Caki2 (cell line): ENCODE data around the gene SPATA33. TPM values are rescaled to one million over a fixed set of nuclear protein-coding genes. Genes with fewer than 3 reads are reported as not detected.
"Not testable (repeated sequence)": the region's sequence is repeated elsewhere in the genome, so short reads cannot be mapped to it uniquely, and the experiment has no call there.

ENCODE experiments used
- DNase-seq: peaks from one replicate; pipeline ENCODE4 v3.0.0-alpha.2; 2015; ENCODE audit warnings: low read depth
- in situ Hi-C: cut with HindIII; loops from 2 replicates; pipeline ENCODE4 v1.10.0; 2016; ENCODE audit warnings: low sequenced_read_pairs, low pct_unique_long_range_greater_than_20kb, mixed read lengths
- total RNA-seq: library from RNA; depleted of rRNA; stranded (reverse); fragments of >200 nt; shearing (Covaris generic); gene quantifications from 2 replicates; pipeline ENCODE4 v1.2.3, GENCODE V29; 2014; ENCODE audit warnings: low replicate concordance

The SPATA33 gene
- total RNA-seq, 1 experiment from 2014 or later: 21.9 TPM

DNA sequence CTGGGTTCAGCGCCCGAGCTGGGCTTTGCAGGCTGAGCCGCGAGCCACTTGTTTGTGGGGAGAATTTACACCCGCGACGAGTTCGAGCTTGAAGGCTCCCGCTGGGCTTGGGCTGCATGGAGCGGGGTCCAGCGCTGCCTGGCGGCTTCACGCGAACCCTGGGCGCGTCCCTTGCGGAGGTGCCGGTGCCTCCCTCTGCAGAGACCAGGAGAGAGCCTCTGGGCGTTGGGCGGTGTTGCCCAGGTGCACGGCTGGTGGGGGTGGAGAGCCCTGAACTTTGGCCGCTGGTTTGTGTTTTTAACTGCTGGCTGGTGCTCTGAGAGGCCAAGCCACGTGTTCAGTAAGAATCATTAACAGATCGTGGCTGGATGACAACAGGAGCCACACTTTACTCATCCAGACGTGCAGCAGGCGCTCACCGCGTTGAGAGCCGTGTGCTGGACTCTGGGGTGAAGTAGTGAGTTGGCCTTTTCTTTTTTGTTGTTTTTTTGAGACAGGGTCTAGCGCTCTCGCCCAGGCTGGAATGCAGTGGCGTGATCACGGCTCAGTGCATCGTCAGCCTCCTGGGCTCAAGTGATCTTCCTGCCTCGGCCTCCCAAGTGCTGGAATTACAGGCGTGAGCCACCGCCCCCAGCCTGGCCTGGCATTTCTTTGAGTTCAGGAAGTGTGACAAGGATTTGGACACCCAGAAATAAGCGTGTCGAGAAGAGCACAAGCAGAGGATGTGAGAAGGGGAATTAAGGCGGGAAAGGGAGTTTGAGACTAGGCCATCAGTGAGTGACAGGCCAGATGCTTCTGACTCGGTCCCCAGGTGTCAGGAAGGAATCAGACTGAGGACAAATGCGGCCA lies 29.7 kb downstream of the SPATA33 start:
- DNase-seq: peak; percentile 99
- in situ Hi-C loops: no loop called here

GRCh38 chr16:89688395-89688794 lies 30.8 kb downstream of the SPATA33 start:
- in situ Hi-C loops: no loop called here
- no peak for DNase-seq

DNA sequence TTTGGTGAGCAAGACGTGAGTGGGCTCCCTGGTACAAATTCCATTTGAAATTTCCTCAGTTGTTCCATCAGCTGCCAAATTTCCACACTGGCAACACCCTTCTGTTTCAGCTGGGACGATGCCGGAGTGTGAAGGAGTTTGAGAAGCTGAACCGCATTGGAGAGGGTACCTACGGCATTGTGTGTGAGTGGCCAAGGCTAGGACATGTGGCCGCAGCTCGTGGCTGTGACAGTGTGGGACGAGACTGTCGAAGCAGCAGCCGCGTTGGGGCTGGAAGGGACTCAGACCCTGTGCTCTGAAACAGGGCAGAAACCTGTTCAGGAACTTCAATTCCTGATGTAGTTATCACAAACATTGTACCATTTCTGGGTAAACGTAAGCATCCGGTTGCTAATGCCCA lies 31.5 kb downstream of the SPATA33 start:
- in situ Hi-C loops: no loop called here
- no peak for DNase-seq

DNA sequence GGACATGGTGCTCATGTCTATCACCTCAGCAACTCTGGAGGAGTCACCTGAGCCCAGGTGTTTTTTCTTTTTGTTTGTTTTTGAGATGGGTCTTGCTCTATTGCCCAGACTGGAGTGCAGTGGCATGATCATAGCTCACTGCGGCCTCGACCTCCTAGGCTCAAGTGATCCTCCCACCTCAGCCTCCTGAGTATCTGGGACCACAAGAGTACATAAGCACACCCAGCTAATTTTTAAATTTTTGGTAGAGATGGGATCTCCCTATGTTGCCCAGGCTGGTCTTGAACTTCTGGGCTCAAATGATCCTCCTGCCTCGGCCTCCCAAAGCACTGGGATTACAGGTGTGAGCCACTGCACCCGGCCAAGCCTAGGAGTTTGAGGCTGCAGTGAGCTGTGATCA lies 32.0 kb downstream of the SPATA33 start:
- in situ Hi-C loops: not testable (repeated sequence)

DNA sequence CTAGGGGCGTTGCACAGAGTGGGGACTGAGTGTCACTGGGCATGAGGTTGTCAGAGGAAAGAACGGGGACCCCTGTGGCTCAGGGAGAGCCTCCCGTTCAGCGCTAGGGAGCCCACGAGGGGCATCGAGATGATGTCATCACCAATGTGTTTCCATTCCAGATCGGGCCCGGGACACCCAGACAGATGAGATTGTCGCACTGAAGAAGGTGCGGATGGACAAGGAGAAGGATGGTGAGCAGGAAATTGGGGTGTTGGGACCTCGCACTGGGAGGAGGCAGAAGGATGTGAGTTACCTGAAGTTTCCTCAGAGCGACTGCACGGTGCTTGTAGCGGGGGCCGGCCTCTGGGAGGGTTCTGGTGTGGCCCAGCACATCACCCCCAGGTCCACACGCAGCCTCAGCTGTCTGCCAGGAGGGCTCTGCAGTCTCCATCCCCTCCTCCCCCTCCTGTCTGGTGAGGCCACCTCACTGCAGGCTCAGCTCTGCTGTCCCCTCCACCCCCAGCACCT lies 32.8 kb downstream of the SPATA33 start:
- in situ Hi-C loops: no loop called here
- DNase-seq: no peak

More for the DNA sequence above, 32.0 kb downstream of the SPATA33 start:
- not testable (repeated sequence) for DNase-seq

DNA sequence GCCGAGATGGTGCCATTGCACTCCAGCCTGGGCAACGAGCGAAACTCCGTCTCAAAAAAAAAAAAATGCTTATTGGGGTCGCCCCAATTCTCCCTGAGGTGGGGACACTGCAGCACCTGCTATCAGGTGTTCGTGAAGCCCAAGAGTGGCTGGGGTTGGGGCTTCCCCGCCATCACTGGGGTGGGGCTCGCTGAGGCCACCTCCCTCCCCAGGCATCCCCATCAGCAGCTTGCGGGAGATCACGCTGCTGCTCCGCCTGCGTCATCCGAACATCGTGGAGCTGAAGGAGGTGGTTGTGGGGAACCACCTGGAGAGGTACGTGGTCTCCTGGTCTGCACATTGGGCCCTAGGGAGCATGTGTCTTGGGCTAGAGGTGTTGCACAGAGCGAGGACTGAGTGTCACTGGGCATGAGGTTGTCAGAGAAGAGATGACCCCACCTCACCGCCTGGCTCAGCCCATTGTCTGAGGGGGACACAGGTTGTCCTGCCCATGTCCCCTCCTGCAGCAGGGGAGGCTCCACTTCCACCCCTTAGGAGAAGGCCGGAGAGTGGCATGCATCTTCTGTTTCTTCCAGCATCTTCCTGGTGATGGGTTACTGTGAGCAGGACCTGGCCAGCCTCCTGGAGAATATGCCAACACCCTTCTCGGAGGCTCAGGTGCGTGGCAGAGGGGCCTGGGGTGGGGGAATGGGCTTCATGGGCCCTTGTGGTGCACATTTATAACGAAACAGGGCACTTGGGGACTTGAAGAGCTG lies 33.8 kb downstream of the SPATA33 start:
- in situ Hi-C loops: no loop called here
- no peak for DNase-seq

DNA sequence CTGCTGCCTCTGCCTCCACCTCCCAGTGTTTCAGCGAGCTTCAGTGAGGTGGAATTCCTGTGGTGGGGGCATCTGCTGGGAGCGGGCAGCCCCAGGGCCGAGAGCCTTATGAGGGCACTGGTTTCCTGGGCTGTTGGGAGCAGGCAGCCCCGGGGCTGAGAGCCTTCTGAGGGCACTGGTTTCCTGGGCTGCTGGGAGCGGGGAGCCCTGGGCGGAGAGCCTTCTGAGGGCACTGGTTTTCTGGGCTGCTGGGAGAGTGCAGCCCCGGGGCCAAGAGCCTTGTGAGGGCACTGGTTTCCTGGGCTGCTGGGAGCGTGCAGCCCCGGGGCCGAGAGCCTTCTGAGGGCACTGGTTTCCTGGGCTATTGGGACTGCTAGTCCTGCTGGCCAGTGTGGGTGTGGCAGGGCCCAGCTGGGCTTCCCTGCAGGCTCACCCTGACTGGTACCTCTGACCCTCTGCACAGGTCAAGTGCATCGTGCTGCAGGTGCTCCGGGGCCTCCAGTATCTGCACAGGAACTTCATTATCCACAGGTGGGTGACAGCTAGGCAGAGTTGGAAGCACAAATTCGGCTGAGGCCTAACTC lies 34.4 kb downstream of the SPATA33 start:
- DNase-seq: no peak
- in situ Hi-C loops: no loop called here

- in situ Hi-C loops: no loop called here
- no peak for DNase-seq
Measured at GRCh38 chr16:89693289-89693731, 35.7 kb downstream of the SPATA33 start.

DNA sequence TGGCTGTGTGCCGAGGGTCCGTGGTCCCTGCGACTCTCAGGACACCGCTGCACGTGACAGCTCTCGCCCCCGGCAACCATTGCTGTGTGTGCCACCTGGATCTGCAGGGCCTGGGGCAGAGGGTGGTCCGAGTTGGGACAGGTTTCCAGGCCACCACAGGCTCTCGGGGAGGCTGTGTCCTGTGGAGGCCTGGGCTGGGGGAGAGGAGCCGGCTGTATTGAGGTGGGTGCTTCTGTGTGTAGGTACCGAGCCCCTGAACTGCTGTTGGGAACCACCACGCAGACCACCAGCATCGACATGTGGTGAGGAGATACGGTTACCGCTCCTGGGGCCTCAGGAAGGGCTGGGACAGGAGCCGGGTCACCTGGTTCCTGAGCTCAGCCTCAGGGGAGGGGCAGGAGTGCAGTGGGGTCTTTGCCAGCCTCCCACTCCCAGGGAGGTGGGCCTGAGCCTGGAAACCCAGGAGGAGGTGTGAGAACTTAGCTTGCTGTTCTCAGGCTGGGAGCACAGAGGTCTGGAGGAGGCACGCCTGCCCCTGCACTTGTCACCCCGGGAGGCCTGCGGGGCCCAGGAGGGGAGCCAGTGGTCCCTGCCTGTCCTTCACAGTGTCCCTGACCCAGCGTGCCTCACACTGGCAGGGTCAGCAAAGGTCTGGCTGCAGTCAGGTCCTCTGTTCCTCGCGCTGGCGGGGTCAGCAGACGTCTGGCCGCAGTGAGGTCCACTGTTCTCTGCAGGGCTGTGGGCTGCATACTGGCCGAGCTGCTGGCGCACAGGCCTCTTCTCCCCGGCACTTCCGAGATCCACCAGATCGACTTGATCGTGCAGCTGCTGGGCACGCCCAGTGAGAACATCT lies 36.5 kb downstream of the SPATA33 start:
- no peak for DNase-seq
- in situ Hi-C loops: no loop called here

DNA sequence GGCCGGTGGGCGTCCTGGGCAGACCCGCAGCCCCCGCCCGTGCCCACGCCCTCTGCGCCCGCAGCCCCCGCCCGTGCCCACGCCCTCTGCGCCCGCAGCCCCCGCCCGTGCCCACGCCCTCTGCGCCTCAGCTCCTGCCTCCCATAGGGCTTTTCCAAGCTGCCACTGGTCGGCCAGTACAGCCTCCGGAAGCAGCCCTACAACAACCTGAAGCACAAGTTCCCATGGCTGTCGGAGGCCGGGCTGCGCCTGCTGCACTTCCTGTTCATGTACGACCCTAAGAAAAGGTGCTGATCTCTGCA lies 37.1 kb downstream of the SPATA33 start:
- DNase-seq: not testable (repeated sequence)

DNA sequence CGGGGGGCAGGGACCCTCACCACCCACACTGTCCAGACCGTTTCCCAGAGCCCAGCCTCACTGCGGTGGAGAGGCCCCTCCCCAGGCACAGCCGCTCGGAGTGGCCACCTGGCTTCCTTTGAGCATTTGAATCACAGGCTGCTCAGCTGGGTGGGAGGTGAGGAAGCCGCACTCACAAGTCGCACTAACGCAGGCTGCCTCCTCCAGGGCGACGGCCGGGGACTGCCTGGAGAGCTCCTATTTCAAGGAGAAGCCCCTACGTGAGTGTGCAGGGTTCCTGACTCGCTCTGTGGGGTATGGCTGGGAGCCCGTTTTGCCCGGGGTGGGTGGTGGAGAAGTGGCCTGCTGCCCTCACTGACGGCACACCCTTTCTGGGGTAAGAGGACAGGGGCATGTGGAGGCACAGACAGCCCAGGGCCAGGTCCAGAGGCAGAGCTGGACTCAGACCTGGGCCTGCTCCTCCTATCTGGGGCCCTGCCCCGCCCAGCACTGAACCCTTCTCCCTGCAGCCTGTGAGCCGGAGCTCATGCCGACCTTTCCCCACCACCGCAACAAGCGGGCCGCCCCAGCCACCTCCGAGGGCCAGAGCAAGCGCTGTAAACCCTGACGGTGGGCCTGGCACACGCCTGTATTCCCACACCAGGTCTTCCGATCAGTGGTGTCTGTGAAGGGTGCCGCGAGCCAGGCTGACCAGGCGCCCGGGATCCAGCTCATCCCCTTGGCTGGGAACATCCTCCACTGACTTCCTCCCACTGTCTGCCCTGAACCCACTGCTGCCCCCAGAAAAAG lies 37.6 kb downstream of the SPATA33 start:
- in situ Hi-C loops: no loop called here
- DNase-seq: no peak

More for the DNA sequence above, 37.1 kb downstream of the SPATA33 start:
- in situ Hi-C loops: not testable (repeated sequence)

DNA sequence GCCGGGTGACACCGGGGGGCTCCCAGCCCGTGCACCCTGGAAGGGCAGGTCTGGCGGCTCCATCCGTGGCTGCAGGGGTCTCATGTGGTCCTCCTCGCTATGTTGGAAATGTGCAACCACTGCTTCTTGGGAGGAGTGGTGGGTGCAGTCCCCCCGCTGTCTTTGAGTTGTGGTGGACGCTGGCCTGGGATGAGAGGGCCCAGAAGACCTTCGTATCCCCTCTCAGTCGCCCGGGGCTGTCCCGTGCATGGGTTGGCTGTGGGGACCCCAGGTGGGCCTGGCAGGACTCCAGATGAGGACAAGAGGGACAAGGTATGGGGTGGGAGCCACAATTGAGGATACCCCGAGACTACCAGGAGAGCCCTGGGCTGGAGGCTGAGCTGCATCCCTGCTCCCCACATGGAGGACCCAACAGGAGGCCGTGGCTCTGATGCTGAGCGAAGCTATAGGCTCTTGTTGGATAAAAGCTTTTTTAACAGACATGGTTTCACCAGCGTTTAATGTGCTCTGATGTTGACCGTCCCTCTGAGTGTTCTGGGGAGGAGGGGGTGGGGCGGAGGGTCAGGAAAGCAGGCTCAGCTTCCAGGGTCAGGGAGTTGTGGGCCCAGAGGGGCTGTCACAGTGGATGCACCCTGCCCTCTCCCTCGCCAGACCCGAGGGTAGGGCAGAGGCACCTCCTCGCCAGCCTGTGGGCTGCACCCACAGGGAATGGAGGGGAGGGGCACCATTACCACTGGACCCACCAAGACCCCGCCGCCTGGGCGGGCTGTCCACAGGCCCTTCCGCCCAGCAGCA lies 38.4 kb downstream of the SPATA33 start:
- in situ Hi-C loops: no loop called here
- DNase-seq: no peak

DNA sequence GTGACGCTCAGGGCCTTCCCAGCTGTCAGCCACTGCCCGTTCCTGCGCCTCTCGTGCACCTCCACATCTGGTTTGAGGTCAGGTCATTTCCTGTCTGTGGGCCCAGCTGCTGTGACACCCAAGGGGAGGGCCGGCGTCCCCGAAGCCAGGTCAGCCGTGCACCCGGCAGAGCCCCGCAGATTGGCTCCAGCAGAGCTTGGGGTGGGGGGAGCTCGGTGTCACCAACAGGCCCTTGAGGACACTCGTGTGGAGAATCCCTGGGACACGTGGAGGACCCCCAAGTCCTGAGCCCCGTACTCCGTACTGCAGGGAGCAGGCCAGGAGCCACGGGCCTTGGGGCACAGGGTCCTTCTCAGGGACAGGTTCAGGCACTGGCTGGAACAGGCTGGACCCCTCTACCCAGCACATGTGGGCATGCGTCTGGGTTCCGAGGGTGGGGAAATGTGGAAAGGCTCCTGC lies 39.1 kb downstream of the SPATA33 start:
- in situ Hi-C loops: no loop called here

GRCh38 chr16:89697161-89697615 lies 39.6 kb downstream of the SPATA33 start:
- in situ Hi-C loops: no loop called here
- no peak for DNase-seq

More for the DNA sequence above, 39.1 kb downstream of the SPATA33 start:
- DNase-seq: no peak

DNA sequence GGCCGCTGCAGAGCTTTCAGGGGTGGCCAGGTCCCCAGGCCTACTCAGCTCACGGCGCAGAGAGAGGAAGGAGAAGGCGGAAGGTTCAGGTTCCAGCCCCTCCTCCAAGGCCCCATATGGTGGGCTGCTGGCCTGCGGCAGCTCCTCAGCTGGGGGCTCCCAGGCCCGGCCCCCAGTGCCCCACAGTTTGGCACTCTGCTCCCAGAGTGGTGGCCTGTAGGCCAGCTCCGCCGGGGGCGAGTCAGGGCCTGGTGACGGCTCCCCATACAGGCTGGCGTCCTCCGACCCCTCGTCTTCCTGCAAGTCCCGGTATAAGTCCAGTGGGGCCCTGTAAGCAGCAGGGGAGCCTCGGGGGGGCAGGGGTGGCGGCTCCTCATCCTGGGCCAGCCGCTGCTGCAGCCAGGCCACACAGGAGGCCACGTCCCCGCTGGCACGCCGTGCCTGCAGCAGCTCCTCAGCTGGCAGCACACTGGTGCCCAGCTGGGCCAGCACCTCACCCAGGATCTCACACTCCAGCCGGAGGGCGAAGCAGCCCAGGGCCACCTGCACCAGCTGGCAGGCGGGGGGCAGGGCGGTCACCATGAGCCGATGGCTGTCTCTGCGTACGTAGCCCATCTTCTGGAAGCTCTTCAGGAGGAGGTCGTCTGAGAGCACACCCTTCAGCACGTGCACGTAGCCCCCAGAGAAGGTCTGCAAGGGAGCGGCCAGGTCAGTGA lies 40.1 kb downstream of the SPATA33 start:
- DNase-seq: no peak
- in situ Hi-C loops: no loop called here

GRCh38 chr16:89698717-89699116 lies 41.1 kb downstream of the SPATA33 start:
- in situ Hi-C loops: not testable (repeated sequence)

More at GRCh38 chr16:89698717-89699116, 41.1 kb downstream of the SPATA33 start:
- DNase-seq: not testable (repeated sequence)
